Lower lobe of right lung (tissue), 2 donors: ENCODE data around the gene SEMA4F. TPM values are rescaled to one million over a fixed set of nuclear protein-coding genes. Genes with fewer than 3 reads are reported as not detected.

Experiments
- ATAC-seq, 2 donors: fragments of 200-7000 bp; cut with Tn5 transposase; one replicate each; pipeline ENCODE4 v1.9.1; 2020 to 2022; ENCODE audit warnings: mild to moderate bottlenecking in 2 of 2, moderate library complexity in 2 of 2
- DNase-seq: peaks from one replicate; pipeline ENCODE4 v3.0.0-alpha.2; 2020
- H3K27ac ChIP-seq: fragments of 200-600 bp; one replicate; pipeline ENCODE4 v1.8.0; 2022
- H3K27me3 ChIP-seq: fragments of 200-600 bp; one replicate; pipeline ENCODE4 v1.8.0; 2022; ENCODE audit warnings: low read depth
- H3K36me3 ChIP-seq: fragments of 200-600 bp; one replicate; pipeline ENCODE4 v1.8.0; 2022; ENCODE audit warnings: mild to moderate bottlenecking
- H3K4me1 ChIP-seq: fragments of 200-600 bp; one replicate; pipeline ENCODE4 v1.8.0; 2022
- H3K4me3 ChIP-seq: fragments of 200-600 bp; one replicate; pipeline ENCODE4 v1.8.0; 2022; ENCODE audit warnings: mild to moderate bottlenecking
- H3K9me3 ChIP-seq: fragments of 200-600 bp; one replicate; pipeline ENCODE4 v1.8.0; 2022
- CTCF ChIP-seq: fragments of 200-600 bp; IDR thresholded peaks from one replicate; pipeline ENCODE4 v1.8.0; 2022; ENCODE audit warnings: antibody characterized with exemption, mild to moderate bottlenecking
- intact Hi-C: fragments of 100-400 bp; cut with DNase I; formaldehyde crosslinking; loops from one replicate; pipeline ENCODE4 v1.11.0; 2022
- total RNA-seq: library from RNA; stranded (reverse); fragmentation: NEBNext Ultra II Directional; extraction: Animal tissue kit (Norgen Biotek cat#: 25700); gene quantifications from one replicate; pipeline ENCODE4 v1.2.1, GENCODE V29; 2021
- donor health status: DM: no; HTN: yes; CAD: no; lungs with severe emphysema.

Gene SEMA4F
- total RNA-seq, 1 donor from 2014 or later = 12.0 TPM

DNA sequence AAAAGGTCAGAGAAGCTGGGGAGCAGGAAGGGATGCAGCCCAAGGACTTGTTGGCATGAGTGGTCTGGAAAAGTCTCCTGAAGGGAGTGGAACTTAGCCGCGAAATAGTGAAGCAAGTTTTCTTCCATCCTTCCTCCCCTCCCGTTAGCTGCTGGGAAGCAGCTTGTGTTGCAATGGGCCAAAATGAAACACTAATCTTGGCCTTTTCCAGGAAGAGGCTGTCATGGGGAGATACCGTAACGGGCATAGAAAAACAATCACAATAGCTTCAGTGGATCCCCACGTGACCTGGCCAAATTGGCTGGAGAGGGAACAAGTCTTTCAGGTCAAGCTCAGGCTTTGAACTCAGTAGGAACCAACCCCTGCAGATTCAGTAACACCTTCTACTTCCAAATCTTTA is 49.3 kb downstream of the SEMA4F start:
- H3K4me3 ChIP-seq = no peak overlapping the region
- peak in 1 of 2 donors; percentile 18 for ATAC-seq
- no peak for DNase-seq
- TF ChIP-seq CTCF = no peak
- H3K4me1 ChIP-seq = no peaks in the 10 kb centered on the region
- no peaks in the 10 kb centered on the region for H3K27me3 ChIP-seq
- no peaks in the 10 kb centered on the region for H3K9me3 ChIP-seq
- no peak overlapping the region for H3K27ac ChIP-seq
- no peaks in the 10 kb centered on the region for H3K36me3 ChIP-seq
- intact Hi-C loops = no loop called here

DNA sequence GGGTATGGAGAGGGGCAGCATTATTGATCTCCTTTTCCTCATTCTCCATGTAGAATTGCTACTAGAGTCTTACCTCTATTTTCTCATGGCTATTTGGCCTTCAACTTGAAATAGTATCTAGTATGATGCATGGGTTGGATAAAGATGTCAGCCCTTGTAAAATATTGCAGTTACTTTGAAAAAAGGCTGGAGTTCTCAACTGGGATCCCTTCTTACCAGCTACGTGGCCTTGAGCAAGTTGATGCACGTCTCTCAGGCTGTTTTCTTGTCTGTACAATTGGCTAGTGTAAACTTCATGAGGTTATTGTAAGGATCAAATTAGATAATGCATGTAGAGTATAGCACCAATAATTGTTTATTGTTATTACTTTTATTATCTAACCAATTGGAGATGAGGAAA is 50.2 kb downstream of the SEMA4F start:
- Histone ChIP-seq H3K4me3 (no peak overlapping the region), H3K27ac (no peak overlapping the region), H3K9me3 (no peaks in the 10 kb centered on the region), H3K36me3 (no peaks in the 10 kb centered on the region), H3K4me1 (no peaks in the 10 kb centered on the region), H3K27me3 (no peaks in the 10 kb centered on the region)
- DNase-seq = no peak
- no peak for TF ChIP-seq CTCF
- ATAC-seq = no peak
- intact Hi-C loops = no loop called here

DNA sequence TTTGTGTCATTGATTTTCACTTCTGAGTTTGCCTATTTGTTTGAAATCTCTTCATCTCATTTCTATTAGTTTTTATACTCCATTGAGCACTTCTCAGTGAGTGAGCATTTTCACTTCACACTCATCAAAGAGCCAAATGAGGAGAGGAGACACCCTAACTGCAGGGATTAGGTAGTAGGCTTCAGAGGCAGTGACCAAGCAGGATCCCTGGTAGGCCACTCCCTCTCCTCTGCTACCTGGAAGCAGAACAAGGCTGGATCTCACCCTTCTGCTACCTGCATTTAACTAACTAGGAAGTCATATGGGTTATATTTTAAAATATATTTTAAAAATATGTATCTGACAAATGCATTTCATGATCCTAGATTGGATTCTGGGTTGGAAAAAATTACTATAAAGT is 52.7 kb downstream of the SEMA4F start:
- H3K27ac ChIP-seq = no peak overlapping the region
- ATAC-seq (peak in 1 of 2 donors; percentile 33), DNase-seq (no peak)
- no peaks in the 10 kb centered on the region for H3K9me3 ChIP-seq
- TF ChIP-seq CTCF = no peak
- no peaks in the 10 kb centered on the region for H3K4me1 ChIP-seq
- no peaks in the 10 kb centered on the region for H3K27me3 ChIP-seq
- H3K36me3 ChIP-seq = no peaks in the 10 kb centered on the region
- H3K4me3 ChIP-seq = no peak overlapping the region
- intact Hi-C loops = no loop called here

DNA sequence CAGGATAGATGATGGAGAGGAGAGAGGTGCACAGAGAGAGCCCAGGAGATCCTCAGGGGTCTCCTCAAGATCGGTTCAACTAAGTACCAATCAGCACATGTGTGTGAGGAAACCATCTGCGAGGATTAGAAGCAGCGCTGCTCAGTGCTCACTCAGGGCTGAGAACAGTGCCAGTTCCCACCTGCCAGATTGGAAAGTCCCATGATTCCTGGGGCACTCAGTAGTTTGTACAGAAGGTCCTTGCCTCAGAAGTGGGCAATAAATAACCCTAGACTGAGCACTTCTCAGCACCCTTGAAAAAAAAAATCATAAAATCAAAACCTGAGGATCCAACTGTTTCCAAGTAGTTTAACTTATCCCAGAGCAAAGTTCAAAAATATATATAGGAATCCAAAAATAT is 53.8 kb downstream of the SEMA4F start:
- no peaks in the 10 kb centered on the region for H3K4me1 ChIP-seq
- no peak overlapping the region for H3K4me3 ChIP-seq
- ATAC-seq (peak; percentile 90 to 94), DNase-seq (no peak)
- no peak overlapping the region for H3K27ac ChIP-seq
- no peaks in the 10 kb centered on the region for H3K27me3 ChIP-seq
- H3K36me3 ChIP-seq = no peaks in the 10 kb centered on the region
- H3K9me3 ChIP-seq = no peaks in the 10 kb centered on the region
- intact Hi-C loops = no loop called here
- no peak for TF ChIP-seq CTCF

GRCh38 chr2:74708296-74708695 is 54.2 kb downstream of the SEMA4F start:
- DNase-seq (no peak), ATAC-seq (peak; percentile 85 to 88)
- Histone ChIP-seq H3K4me3 (no peak overlapping the region), H3K27ac (no peak overlapping the region), H3K27me3 (no peaks in the 10 kb centered on the region), H3K9me3 (no peaks in the 10 kb centered on the region), H3K4me1 (no peaks in the 10 kb centered on the region), H3K36me3 (no peaks in the 10 kb centered on the region)
- intact Hi-C loops = no loop called here
- TF ChIP-seq CTCF = no peak

DNA sequence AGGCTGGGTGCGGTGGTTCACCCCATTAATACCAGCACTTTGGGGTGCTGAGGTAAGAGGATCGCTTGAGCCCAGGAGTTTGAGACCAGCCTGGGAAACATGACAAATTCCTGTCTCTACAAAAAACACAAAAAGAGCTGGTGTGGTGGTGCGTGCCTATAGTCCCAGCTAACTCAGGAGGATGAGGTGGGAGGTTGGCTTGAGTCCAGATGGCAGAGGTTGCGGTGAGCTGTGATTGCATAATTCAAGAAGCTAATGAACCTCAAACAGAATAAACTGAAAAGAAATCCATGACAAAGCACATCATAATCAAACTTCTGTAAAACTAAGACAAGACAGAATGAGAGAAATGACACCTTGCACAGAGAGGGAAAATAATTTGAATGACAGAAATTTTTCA is 54.8 kb downstream of the SEMA4F start:
- no peak overlapping the region for H3K27ac ChIP-seq

More for the DNA sequence above, 54.8 kb downstream of the SEMA4F start:
- H3K4me3 ChIP-seq = no peak overlapping the region
- intact Hi-C loops = no loop called here
- ATAC-seq (peak in 1 of 2 donors; percentile 45), DNase-seq (no peak)
- no peaks in the 10 kb centered on the region for H3K36me3 ChIP-seq
- H3K4me1 ChIP-seq = no peaks in the 10 kb centered on the region
- H3K9me3 ChIP-seq = no peaks in the 10 kb centered on the region
- TF ChIP-seq CTCF = no peak
- no peaks in the 10 kb centered on the region for H3K27me3 ChIP-seq
